Measurements from ENCODE around the gene SYNE3.

Gene SYNE3

GRCh38 chr14:95531969-95532368 is 15.5 kb upstream of the SYNE3 start:
- no peak overlapping the region for H3K9ac ChIP-seq (ENCODE audit: low read depth, low read length)
- H3K36me3 ChIP-seq (ENCODE audit: control insufficient read depth, insufficient read depth, low read length): peaks cover 32% of the 10 kb centered on the region
- peaks cover 22% of the 10 kb centered on the region for H3K4me1 ChIP-seq (ENCODE audit: control insufficient read depth, insufficient read depth, low read length)
- no peaks in the 10 kb centered on the region for H3K9me3 ChIP-seq (ENCODE audit: control insufficient read depth, insufficient read depth, low read length)
- H3K27me3 ChIP-seq (ENCODE audit: control insufficient read depth, insufficient read depth, low read length): no peaks in the 10 kb centered on the region; the same call in 1 of the 2 replicates
- no peak overlapping the region for H3K27ac ChIP-seq (ENCODE audit: low read depth, low read length)
- H3K4me3 ChIP-seq (ENCODE audit: low read depth, low read length): peak overlapping the region; percentile 97; the same call in 1 of the 2 replicates

DNA sequence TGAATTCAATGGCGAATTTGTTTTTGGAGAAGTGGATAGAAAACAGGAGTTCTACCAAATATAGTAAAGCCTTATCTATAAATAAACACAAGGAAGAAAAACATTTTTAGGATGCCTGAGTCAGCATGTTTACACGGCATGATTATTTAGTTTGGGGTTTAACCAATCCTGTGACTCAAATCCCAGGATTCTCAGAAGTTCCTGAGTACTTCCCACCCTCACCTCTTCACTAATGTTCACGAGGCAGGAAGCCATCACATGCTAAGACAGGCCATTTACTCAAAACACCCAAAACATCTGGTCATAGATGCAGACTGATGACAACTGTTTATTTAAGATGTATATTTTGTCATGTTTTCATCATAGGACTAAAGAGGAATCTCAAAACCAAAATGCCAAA is 15.0 kb upstream of the SYNE3 start:
- Histone ChIP-seq H3K4me1 (ENCODE audit: control insufficient read depth, insufficient read depth, low read length) (peaks cover 22% of the 10 kb centered on the region), H3K27me3 (ENCODE audit: control insufficient read depth, insufficient read depth, low read length) (no peaks in the 10 kb centered on the region), H3K4me3 (ENCODE audit: low read depth, low read length) (peak overlapping the region; percentile 19; the same call in 1 of the 2 replicates), H3K9ac (ENCODE audit: low read depth, low read length) (no peak overlapping the region), H3K27ac (ENCODE audit: low read depth, low read length) (no peak overlapping the region), H3K9me3 (ENCODE audit: control insufficient read depth, insufficient read depth, low read length) (no peaks in the 10 kb centered on the region), H3K36me3 (ENCODE audit: control insufficient read depth, insufficient read depth, low read length) (peaks cover 32% of the 10 kb centered on the region)

DNA sequence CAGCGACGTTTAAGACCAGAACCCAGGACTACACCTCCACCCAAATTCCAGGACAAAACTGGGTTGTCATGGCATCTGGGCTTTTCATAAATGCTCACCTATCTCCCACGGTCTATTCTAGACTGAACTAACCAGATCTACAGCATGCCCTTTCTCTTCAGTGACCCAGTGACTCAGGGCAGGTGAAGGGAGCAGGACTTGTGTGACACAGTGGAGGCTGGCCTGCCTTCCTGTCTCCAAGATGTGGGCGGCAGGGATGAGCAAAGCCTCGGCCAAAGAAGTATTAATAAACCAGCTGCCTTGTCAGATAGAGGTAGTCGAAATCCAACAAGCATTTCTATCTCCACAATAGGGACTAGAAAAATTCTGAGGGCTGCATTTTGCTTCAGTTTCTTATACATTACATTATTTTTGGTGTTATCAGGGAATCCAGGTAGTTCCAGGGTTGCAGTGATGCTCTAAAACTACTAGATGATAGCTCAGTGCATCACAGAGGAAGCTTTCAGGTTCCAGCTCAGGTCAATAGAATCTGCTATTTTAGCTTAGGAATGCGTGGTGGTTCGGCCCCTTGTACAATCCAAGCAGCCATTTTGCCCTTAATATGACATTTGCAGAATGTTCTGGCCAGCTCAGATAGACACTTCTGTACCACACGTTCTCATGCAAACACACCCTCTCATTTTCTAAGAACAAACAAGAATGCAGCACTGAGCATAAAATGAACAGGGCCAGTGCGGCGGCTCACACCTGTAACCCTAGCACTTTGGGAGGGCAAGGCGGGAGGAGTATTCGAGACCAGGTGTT is 14.2 kb upstream of the SYNE3 start:
- peaks cover 20% of the 10 kb centered on the region for H3K4me1 ChIP-seq (ENCODE audit: control insufficient read depth, insufficient read depth, low read length)
- no peak overlapping the region for H3K27ac ChIP-seq (ENCODE audit: low read depth, low read length)
- H3K4me3 ChIP-seq (ENCODE audit: low read depth, low read length): no peak overlapping the region
- H3K9ac ChIP-seq (ENCODE audit: low read depth, low read length): no peak overlapping the region
- H3K36me3 ChIP-seq (ENCODE audit: control insufficient read depth, insufficient read depth, low read length): peaks cover 32% of the 10 kb centered on the region
- no peaks in the 10 kb centered on the region for H3K9me3 ChIP-seq (ENCODE audit: control insufficient read depth, insufficient read depth, low read length)
- no peaks in the 10 kb centered on the region for H3K27me3 ChIP-seq (ENCODE audit: control insufficient read depth, insufficient read depth, low read length)

DNA sequence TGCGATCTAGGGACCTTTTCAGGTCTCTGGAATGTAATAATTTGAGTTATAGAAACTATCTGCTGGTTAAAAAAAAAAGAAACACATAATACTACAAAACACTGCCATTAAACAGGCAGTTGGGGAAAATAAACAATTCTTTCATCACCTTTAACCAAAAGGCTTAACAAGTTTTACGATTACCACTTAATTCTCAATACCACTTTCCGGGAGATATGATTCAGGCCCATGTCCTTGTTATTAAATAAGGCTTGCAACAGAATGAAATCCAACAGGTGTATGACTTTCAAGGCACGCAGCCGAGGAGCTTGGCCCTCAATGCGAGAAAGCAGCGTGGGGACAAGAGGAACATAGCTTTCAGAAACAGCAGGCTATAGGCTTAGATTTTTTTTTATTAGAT is 12.8 kb upstream of the SYNE3 start:
- Histone ChIP-seq H3K4me1 (ENCODE audit: control insufficient read depth, insufficient read depth, low read length) (peaks cover 27% of the 10 kb centered on the region), H3K27me3 (ENCODE audit: control insufficient read depth, insufficient read depth, low read length) (no peaks in the 10 kb centered on the region), H3K27ac (ENCODE audit: low read depth, low read length) (no peak overlapping the region), H3K36me3 (ENCODE audit: control insufficient read depth, insufficient read depth, low read length) (peaks cover 32% of the 10 kb centered on the region), H3K9me3 (ENCODE audit: control insufficient read depth, insufficient read depth, low read length) (no peaks in the 10 kb centered on the region), H3K9ac (ENCODE audit: low read depth, low read length) (no peak overlapping the region), H3K4me3 (ENCODE audit: low read depth, low read length) (no peak overlapping the region)

DNA sequence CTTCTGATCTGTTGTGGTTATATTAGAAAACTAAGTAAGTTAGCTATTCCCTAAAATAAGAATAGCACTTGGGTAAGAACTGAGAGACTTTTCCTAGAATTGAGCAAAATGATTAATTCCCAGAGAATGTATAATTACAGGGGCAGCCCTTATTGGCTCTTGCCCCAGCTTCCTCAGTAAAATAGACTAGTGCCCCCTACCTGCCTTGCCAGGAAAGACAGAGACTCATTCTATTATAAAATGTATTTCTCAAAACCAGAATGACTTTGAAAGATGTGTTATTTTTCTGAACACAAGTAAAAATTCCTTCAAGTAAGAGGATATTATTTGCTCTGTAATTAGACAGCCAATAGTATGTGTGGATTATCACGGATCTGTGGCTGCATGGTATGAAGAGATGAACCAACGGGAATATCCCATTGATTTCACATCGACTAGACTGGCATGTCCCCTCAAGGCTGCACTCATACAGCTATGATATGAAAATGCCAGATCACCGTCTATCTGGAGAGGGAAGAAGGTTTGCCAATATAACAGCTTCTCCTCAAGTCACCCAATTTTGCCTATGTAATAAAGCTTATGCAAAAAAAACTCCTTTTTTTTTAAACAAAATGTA is 11.0 kb upstream of the SYNE3 start:
- peaks cover 25% of the 10 kb centered on the region for H3K36me3 ChIP-seq (ENCODE audit: control insufficient read depth, insufficient read depth, low read length)
- no peak overlapping the region for H3K27ac ChIP-seq (ENCODE audit: low read depth, low read length)
- H3K9me3 ChIP-seq (ENCODE audit: control insufficient read depth, insufficient read depth, low read length): no peaks in the 10 kb centered on the region
- no peak overlapping the region for H3K4me3 ChIP-seq (ENCODE audit: low read depth, low read length)
- H3K9ac ChIP-seq (ENCODE audit: low read depth, low read length): no peak overlapping the region
- peaks cover 18% of the 10 kb centered on the region for H3K4me1 ChIP-seq (ENCODE audit: control insufficient read depth, insufficient read depth, low read length)
- H3K27me3 ChIP-seq (ENCODE audit: control insufficient read depth, insufficient read depth, low read length): no peaks in the 10 kb centered on the region

GRCh38 chr14:95526483-95527386 is 10.3 kb upstream of the SYNE3 start:
- no peaks in the 10 kb centered on the region for H3K27me3 ChIP-seq (ENCODE audit: control insufficient read depth, insufficient read depth, low read length)
- no peak overlapping the region for H3K27ac ChIP-seq (ENCODE audit: low read depth, low read length)
- 0 out of 2 replicates have a peak, but pooled peaks cover 11% of the 10 kb centered on the region for H3K4me1 ChIP-seq (ENCODE audit: control insufficient read depth, insufficient read depth, low read length)
- no peaks in the 10 kb centered on the region for H3K9me3 ChIP-seq (ENCODE audit: control insufficient read depth, insufficient read depth, low read length)
- no peak overlapping the region for H3K4me3 ChIP-seq (ENCODE audit: low read depth, low read length)
- H3K9ac ChIP-seq (ENCODE audit: low read depth, low read length): no peak overlapping the region
- peaks cover 17% of the 10 kb centered on the region for H3K36me3 ChIP-seq (ENCODE audit: control insufficient read depth, insufficient read depth, low read length)

DNA sequence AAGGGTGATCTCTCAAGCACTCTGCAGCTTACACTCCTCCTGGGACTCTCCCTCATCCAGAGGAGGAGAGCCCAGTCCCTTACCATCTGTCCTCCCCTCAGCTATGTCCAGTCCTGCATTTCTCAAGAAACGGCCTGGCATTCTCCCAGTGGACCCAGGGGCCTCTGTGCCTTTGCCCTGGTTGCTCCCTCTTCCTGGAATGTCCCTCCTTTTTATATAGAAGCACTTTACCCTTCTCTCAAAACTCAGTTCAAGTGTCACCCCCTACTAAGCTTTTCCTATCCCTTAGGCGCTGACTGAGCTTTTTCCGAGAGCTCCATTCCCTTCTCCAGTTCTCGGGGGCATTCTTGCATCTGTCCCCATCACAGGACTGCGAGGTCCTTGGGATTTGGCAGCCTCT is 9.5 kb upstream of the SYNE3 start:
- no peaks in the 10 kb centered on the region for H3K27me3 ChIP-seq (ENCODE audit: control insufficient read depth, insufficient read depth, low read length)

GRCh38 chr14:95524706-95525512 is 8.5 kb upstream of the SYNE3 start:
- no peaks in the 10 kb centered on the region for H3K9me3 ChIP-seq (ENCODE audit: control insufficient read depth, insufficient read depth, low read length)
- no peak overlapping the region for H3K9ac ChIP-seq (ENCODE audit: low read depth, low read length)
- no peak overlapping the region for H3K4me3 ChIP-seq (ENCODE audit: low read depth, low read length)
- no peaks in the 10 kb centered on the region for H3K27me3 ChIP-seq (ENCODE audit: control insufficient read depth, insufficient read depth, low read length)
- 0 out of 2 replicates have a peak, but pooled peaks cover 11% of the 10 kb centered on the region for H3K4me1 ChIP-seq (ENCODE audit: control insufficient read depth, insufficient read depth, low read length)
- no peaks in the 10 kb centered on the region; the same call in 1 of the 2 replicates for H3K36me3 ChIP-seq (ENCODE audit: control insufficient read depth, insufficient read depth, low read length)
- H3K27ac ChIP-seq (ENCODE audit: low read depth, low read length): no peak overlapping the region

More for the DNA sequence above, 9.5 kb upstream of the SYNE3 start:
- H3K9ac ChIP-seq (ENCODE audit: low read depth, low read length): no peak overlapping the region
- peaks cover 10% of the 10 kb centered on the region for H3K36me3 ChIP-seq (ENCODE audit: control insufficient read depth, insufficient read depth, low read length)
- no peaks in the 10 kb centered on the region for H3K9me3 ChIP-seq (ENCODE audit: control insufficient read depth, insufficient read depth, low read length)
- no peak overlapping the region for H3K4me3 ChIP-seq (ENCODE audit: low read depth, low read length)
- H3K27ac ChIP-seq (ENCODE audit: low read depth, low read length): no peak overlapping the region
- 0 out of 2 replicates have a peak, but pooled peaks cover 11% of the 10 kb centered on the region for H3K4me1 ChIP-seq (ENCODE audit: control insufficient read depth, insufficient read depth, low read length)

- Histone ChIP-seq H3K9ac (ENCODE audit: low read depth, low read length) (no peak overlapping the region), H3K27ac (ENCODE audit: low read depth, low read length) (no peak overlapping the region), H3K4me1 (ENCODE audit: control insufficient read depth, insufficient read depth, low read length) (0 out of 2 replicates have a peak, but pooled peaks cover 11% of the 10 kb centered on the region), H3K27me3 (ENCODE audit: control insufficient read depth, insufficient read depth, low read length) (no peaks in the 10 kb centered on the region), H3K4me3 (ENCODE audit: low read depth, low read length) (no peak overlapping the region), H3K9me3 (ENCODE audit: control insufficient read depth, insufficient read depth, low read length) (no peaks in the 10 kb centered on the region), H3K36me3 (ENCODE audit: control insufficient read depth, insufficient read depth, low read length) (no peaks in the 10 kb centered on the region)
These were observed 7.5 kb upstream of the SYNE3 start for GRCh38 chr14:95523815-95524448.

All from HUES48 (cell line).